ENCODE data around the gene ADGRD1. TPM values are rescaled to one million over a fixed set of nuclear protein-coding genes. Genes with fewer than 3 reads are reported as not detected.

Gene ADGRD1
- total RNA-seq, 2 donors from 2014 or later, result 21.3 to 37.0 TPM

GRCh38 chr12:131044136-131044535 lies 90.4 kb downstream of the ADGRD1 start:
- DNase-seq (ENCODE audit: low spot score), result no peak
- no peak overlapping the region for H3K27ac ChIP-seq
- no peaks in the 10 kb centered on the region for H3K36me3 ChIP-seq

DNA sequence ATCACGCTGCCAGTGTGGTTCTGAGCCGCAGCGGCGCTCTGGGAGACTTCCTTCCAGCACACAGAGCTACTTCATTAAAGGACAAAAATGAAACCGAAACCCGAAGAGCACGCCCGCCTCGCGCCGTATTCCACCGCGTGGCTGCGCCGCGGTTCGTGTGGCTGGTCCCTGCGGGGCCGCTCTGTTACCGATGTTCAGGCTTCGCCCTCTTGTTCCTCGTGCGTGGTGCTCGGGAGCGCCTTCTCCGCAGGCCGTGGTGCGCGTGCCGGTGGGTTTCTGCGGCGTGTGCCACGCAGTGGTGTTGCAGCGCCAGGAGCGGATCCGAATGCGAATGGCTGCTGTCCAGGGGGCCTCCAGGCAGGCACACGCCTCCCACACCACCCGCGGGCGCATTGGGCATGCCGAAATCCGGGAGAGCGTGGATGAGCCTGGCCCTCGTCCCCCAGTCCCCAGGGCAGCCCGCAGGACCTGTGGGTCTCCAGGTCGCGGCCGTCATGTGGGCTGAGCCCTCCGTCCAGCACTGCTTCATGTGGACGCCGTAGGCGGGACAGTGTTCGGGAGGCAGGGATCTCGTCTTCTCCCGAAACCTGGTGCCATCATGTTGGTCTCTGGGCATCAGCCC lies 91.2 kb downstream of the ADGRD1 start:
- TF ChIP-seq CTCF (IDR thresholded peaks at IDR 0.05), result no peak
- Histone ChIP-seq H3K36me3 (no peaks in the 10 kb centered on the region), H3K9me3 (no peaks in the 10 kb centered on the region), H3K4me1 (ENCODE audit: control insufficient read depth in 1 of 2, low read depth in 2 of 2) (no peaks in the 10 kb centered on the region), H3K4me3 (no peak overlapping the region), H3K27me3 (replicated peaks; ENCODE audit: insufficient read depth) (no peaks in the 10 kb centered on the region), H3K27ac (no peak overlapping the region)
- DNase-seq (ENCODE audit: low spot score) (no peak), ATAC-seq (ENCODE audit: insufficient number of reproducible peaks, low FRiP score, low read depth) (no peak)

More at GRCh38 chr12:131044136-131044535, 90.4 kb downstream of the ADGRD1 start:
- no peak for ATAC-seq (ENCODE audit: insufficient number of reproducible peaks, low FRiP score, low read depth)
- Histone ChIP-seq H3K4me3 (no peak overlapping the region), H3K27me3 (replicated peaks; ENCODE audit: insufficient read depth) (no peaks in the 10 kb centered on the region), H3K4me1 (ENCODE audit: control insufficient read depth in 1 of 2, low read depth in 2 of 2) (no peaks in the 10 kb centered on the region), H3K9me3 (no peaks in the 10 kb centered on the region)
- no peak for TF ChIP-seq CTCF (IDR thresholded peaks at IDR 0.05)

DNA sequence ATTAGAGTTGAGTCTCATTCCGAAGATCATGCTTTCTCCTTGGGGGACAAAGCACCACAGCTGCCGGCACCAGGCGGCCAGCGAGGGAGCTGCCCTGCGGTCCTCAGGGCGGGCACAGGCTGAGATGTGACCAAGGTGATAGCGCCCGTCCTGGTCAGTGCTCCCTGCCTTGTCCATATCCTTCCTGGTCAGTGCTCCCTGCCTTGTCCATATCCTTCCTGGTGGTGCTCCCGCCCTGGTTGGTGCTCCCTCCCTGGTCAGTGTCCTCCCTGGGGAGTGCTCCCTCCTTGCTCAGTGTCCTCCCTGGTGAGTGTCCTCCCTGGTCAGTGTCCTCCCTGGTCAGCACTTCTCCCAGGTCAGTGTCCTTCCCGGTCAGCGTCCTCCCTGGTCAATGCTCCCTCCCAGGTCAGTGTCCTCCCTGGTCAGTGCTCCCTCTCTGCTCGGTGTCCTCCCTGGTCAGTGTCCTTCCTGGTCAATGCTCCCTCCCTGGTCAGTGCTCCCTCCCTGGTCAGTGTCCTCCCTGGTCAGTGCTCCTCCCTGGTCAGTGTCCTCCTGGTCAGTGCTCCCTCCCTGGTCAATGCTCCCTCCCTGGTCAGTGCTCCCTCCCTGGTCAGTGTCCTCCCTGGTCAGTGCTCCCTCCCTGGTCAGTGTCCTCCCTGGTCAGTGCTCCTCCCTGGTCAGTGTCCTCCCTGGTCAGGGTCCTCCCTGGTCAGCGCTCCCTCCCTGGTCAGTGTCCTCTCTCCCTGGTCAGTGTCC lies 92.2 kb downstream of the ADGRD1 start:
- H3K36me3 ChIP-seq, result no peaks in the 10 kb centered on the region
- no peak overlapping the region for H3K27ac ChIP-seq
- H3K27me3 ChIP-seq (replicated peaks; ENCODE audit: insufficient read depth), result no peaks in the 10 kb centered on the region
- no peaks in the 10 kb centered on the region for H3K4me1 ChIP-seq (ENCODE audit: control insufficient read depth in 1 of 2, low read depth in 2 of 2)
- no peak overlapping the region for H3K4me3 ChIP-seq
- no peak for TF ChIP-seq CTCF (IDR thresholded peaks at IDR 0.05)
- ATAC-seq (ENCODE audit: insufficient number of reproducible peaks, low FRiP score, low read depth), result no peak
- no peak for DNase-seq (ENCODE audit: low spot score)
- no peaks in the 10 kb centered on the region for H3K9me3 ChIP-seq

GRCh38 chr12:131046813-131047788 lies 93.4 kb downstream of the ADGRD1 start:
- no peak overlapping the region for H3K27ac ChIP-seq

More at GRCh38 chr12:131046813-131047788, 93.4 kb downstream of the ADGRD1 start:
- H3K27me3 ChIP-seq (replicated peaks; ENCODE audit: insufficient read depth), result no peaks in the 10 kb centered on the region
- H3K9me3 ChIP-seq, result no peaks in the 10 kb centered on the region
- H3K4me1 ChIP-seq (ENCODE audit: control insufficient read depth in 1 of 2, low read depth in 2 of 2), result no peaks in the 10 kb centered on the region
- H3K4me3 ChIP-seq, result no peak overlapping the region
- no peak for DNase-seq (ENCODE audit: low spot score)
- no peaks in the 10 kb centered on the region for H3K36me3 ChIP-seq
- ATAC-seq (ENCODE audit: insufficient number of reproducible peaks, low FRiP score, low read depth), result no peak
- no peak for TF ChIP-seq CTCF (IDR thresholded peaks at IDR 0.05)
